ENCODE data around the gene GNAO1.

- TF ChIP-seq ZNF282 (IDR thresholded peaks at IDR 0.05; ENCODE audit: partially characterized antibody), result no peak
- no peak for TF ChIP-seq CENPX (CRISPR knock-in tag; IDR thresholded peaks at IDR 0.05)
- TF ChIP-seq, protein P1, sequence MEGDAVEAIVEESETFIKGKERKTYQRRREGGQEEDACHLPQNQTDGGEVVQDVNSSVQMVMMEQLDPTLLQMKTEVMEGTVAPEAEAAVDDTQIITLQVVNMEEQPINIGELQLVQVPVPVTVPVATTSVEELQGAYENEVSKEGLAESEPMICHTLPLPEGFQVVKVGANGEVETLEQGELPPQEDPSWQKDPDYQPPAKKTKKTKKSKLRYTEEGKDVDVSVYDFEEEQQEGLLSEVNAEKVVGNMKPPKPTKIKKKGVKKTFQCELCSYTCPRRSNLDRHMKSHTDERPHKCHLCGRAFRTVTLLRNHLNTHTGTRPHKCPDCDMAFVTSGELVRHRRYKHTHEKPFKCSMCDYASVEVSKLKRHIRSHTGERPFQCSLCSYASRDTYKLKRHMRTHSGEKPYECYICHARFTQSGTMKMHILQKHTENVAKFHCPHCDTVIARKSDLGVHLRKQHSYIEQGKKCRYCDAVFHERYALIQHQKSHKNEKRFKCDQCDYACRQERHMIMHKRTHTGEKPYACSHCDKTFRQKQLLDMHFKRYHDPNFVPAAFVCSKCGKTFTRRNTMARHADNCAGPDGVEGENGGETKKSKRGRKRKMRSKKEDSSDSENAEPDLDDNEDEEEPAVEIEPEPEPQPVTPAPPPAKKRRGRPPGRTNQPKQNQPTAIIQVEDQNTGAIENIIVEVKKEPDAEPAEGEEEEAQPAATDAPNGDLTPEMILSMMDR (CRISPR knock-in tag; IDR thresholded peaks at IDR 0.05), result no peak
- TF ChIP-seq, protein P2, sequence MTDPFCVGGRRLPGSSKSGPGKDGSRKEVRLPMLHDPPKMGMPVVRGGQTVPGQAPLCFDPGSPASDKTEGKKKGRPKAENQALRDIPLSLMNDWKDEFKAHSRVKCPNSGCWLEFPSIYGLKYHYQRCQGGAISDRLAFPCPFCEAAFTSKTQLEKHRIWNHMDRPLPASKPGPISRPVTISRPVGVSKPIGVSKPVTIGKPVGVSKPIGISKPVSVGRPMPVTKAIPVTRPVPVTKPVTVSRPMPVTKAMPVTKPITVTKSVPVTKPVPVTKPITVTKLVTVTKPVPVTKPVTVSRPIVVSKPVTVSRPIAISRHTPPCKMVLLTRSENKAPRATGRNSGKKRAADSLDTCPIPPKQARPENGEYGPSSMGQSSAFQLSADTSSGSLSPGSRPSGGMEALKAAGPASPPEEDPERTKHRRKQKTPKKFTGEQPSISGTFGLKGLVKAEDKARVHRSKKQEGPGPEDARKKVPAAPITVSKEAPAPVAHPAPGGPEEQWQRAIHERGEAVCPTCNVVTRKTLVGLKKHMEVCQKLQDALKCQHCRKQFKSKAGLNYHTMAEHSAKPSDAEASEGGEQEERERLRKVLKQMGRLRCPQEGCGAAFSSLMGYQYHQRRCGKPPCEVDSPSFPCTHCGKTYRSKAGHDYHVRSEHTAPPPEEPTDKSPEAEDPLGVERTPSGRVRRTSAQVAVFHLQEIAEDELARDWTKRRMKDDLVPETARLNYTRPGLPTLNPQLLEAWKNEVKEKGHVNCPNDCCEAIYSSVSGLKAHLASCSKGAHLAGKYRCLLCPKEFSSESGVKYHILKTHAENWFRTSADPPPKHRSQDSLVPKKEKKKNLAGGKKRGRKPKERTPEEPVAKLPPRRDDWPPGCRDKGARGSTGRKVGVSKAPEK (CRISPR knock-in tag; IDR thresholded peaks at IDR 0.05; ENCODE audit: borderline replicate concordance), result no peak
- TF ChIP-seq CAMTA2 (CRISPR knock-in tag; IDR thresholded peaks at IDR 0.05; ENCODE audit: borderline replicate concordance), result no peak
- no peak for TF ChIP-seq PPARG (CRISPR knock-in tag; conservative IDR thresholded peaks at IDR 0.05)
These were observed 95.5 kb downstream of the GNAO1 start for GRCh38 chr16:56286809-56287208.

All from HepG2 (cell line).